ENCODE measurements around the gene IGF2BP1.

Gene IGF2BP1

DNA sequence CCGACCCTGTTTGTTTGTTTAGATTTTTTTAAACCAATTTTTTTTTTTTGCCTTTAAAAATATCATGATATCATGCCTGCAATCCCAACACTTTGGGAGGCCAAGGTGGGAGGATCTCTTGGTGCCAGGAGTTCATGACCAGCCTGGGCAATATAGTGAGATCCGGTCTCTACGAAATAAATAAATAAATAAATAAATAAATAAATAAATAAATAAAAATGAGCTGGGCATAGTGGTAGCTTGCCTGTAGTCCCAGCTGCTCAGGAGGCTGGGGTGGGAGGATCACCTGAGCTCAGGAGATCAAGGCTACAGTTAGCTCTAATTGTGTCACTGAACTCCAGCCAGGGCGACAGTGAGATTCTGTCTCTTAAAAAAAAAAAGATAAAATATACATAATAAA is 8.1 kb upstream of the IGF2BP1 start:
- H3K4me3 ChIP-seq (ENCODE audit: low read depth, low read length): no peak overlapping the region
- DNase-seq (ENCODE audit: low read depth): no peak
- TF ChIP-seq, protein P1, sequence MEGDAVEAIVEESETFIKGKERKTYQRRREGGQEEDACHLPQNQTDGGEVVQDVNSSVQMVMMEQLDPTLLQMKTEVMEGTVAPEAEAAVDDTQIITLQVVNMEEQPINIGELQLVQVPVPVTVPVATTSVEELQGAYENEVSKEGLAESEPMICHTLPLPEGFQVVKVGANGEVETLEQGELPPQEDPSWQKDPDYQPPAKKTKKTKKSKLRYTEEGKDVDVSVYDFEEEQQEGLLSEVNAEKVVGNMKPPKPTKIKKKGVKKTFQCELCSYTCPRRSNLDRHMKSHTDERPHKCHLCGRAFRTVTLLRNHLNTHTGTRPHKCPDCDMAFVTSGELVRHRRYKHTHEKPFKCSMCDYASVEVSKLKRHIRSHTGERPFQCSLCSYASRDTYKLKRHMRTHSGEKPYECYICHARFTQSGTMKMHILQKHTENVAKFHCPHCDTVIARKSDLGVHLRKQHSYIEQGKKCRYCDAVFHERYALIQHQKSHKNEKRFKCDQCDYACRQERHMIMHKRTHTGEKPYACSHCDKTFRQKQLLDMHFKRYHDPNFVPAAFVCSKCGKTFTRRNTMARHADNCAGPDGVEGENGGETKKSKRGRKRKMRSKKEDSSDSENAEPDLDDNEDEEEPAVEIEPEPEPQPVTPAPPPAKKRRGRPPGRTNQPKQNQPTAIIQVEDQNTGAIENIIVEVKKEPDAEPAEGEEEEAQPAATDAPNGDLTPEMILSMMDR (IDR thresholded peaks at IDR 0.05; ENCODE audit: insufficient read depth, low read depth, low read length, missing control alignments): no peak

DNA sequence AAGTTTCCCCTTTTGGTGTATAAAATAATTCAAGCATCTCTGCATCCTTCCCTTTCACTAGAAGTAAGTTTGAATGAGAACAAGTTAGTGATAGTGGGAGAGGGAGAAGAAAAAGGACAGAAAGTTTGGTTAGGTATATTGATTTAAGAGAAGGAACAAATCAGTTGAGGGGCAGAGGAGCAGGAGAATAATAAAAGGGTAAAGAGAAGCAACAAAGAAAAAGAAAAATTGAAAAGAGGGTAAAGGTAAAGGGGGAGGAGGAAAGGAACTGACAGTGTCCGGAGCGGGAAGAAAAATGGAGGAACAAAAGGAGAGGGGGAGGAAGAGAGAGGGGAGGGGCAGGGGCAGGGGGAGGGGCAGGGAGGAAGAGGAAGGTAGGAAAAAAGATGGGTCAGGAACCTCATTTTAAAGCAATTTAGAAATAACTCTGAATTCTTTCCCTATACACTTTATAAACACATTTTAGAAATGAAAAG is 6.3 kb upstream of the IGF2BP1 start:
- TF ChIP-seq, protein P1 (IDR thresholded peaks at IDR 0.05; ENCODE audit: insufficient read depth, low read depth, low read length, missing control alignments): no peak
- DNase-seq (ENCODE audit: low read depth): no peak
- no peak overlapping the region for H3K4me3 ChIP-seq (ENCODE audit: low read depth, low read length)

DNA sequence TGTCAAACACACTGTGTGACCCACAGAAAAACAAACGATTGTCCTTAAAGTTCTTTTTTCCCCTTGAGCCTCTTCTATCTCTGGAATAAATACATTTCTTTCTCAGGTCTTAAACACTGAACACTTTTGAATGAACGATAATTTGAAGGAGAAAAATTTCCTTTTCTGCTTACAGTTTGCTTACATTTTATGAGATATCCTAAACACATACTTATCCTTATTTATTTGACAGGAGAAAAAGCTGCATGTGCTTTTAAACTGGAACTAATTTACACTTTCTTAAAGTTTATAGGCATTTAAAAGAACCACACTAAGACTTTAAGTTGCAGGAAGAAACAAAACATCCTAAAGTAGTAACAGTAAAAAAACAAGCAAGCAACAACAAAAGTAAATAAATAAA is 4.7 kb upstream of the IGF2BP1 start:
- no peak for DNase-seq (ENCODE audit: low read depth)
- H3K4me3 ChIP-seq (ENCODE audit: low read depth, low read length): no peak overlapping the region
- TF ChIP-seq, protein P1 (IDR thresholded peaks at IDR 0.05; ENCODE audit: insufficient read depth, low read depth, low read length, missing control alignments): no peak

DNA sequence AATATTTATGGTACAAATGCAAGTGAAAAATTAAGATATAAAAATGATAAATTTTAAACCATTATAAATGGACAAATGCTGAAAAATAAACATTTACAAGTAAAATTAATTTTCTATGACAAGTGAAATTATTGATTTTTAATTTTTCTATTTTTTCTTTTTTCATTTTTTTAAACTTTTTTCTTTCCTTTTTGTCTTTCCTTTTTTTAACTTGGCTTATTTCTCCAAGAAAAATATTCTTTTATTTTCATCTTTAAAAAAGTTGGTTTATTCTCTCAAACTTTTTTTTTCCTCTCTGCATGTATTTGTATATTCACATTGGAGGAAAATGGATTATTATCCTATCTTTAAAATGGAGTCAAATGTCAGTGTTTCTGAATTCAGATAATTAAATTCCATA is 3.9 kb upstream of the IGF2BP1 start:
- TF ChIP-seq, protein P1 (IDR thresholded peaks at IDR 0.05; ENCODE audit: insufficient read depth, low read depth, low read length, missing control alignments): no peak
- DNase-seq (ENCODE audit: low read depth): no peak

DNA sequence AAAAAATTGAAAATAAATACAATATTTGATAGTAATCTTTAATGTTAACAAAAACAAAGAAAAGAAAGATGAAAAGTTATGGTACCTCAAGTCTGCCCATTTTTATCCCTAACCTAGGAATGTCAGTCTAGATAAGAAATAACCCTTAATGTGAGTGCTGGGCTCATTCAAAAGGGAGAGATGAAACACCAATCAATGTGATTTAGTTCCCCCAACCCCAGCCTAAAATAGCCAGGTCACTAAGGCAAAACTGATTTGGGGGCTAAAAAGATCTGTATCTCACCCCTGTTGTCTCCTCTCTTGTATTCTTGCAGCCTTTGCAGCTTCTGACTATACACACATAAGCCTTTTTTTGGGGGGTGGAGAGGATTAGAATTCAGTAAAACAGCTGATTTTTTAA is 3.2 kb upstream of the IGF2BP1 start:
- TF ChIP-seq, protein P1 (IDR thresholded peaks at IDR 0.05; ENCODE audit: insufficient read depth, low read depth, low read length, missing control alignments): no peak
- no peak for DNase-seq (ENCODE audit: low read depth)
- H3K4me3 ChIP-seq (ENCODE audit: low read depth, low read length): no peak overlapping the region

More for the DNA sequence above, 3.9 kb upstream of the IGF2BP1 start:
- no peak overlapping the region for H3K4me3 ChIP-seq (ENCODE audit: low read depth, low read length)

DNA sequence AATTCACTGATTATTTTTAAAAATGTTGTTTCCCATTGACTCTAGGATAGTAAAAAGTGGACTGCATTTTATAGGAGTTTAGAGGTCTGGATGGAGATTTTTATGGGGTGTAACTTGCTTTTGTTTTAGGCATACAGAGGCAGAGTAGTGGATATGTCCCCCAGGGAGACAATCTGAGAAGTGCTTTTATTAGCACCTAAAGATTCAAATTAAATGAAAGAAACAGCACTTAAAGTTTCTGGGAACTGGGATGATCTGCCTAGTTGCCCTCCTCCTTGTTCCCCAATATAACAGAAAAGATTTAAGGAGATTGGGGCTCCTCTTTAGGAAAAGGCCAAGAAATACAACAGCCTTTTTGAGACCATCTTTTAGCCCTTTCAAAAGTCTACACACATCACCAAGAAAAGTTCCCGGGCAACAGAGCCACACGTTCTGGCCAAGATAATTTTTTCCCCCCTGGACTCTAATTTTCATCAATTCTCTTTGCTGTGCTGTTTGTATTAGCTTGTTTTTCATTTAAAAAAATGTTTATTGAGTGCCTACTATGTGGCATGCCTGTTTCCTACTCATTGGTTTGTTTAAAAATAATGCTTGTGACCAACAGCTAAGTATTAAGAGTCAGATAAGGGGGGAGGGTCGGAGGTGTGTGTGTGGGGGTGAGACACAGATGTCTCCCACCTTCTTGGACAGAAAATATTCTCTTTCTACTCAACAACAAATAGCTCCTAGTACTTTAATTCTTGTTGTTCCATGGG is 2.5 kb upstream of the IGF2BP1 start:
- no peak overlapping the region for H3K4me3 ChIP-seq (ENCODE audit: low read depth, low read length)
- TF ChIP-seq, protein P1 (IDR thresholded peaks at IDR 0.05; ENCODE audit: insufficient read depth, low read depth, low read length, missing control alignments): no peak
- no peak for DNase-seq (ENCODE audit: low read depth)

Data from GM12865 (cell line).